NCI-H226 (cell line): ENCODE results near the gene EHBP1L1.

Source experiments
- DNase-seq: peaks from one replicate; pipeline ENCODE4 v3.0.0-alpha.2; 2015

The EHBP1L1 gene

GRCh38 chr11:65575568-65576231, at the start of gene EHBP1L1:
Gene EHBP1L1 (plus strand): TSS chr11:65576053. CDS start chr11:65576303, 250 bp downstream.
- peak; percentile 52 for DNase-seq

GRCh38 chr11:65526744-65527143, 49.1 kb upstream of the EHBP1L1 start:
- no peak for DNase-seq

- DNase-seq = no peak
Observed at GRCh38 chr11:65528819-65529350, 47.0 kb upstream of the EHBP1L1 start.

- no peak for DNase-seq
Observed at GRCh38 chr11:65529475-65530156, 46.2 kb upstream of the EHBP1L1 start.

GRCh38 chr11:65530157-65530496, 45.7 kb upstream of the EHBP1L1 start:
- no peak for DNase-seq

GRCh38 chr11:65532388-65533064, 43.3 kb upstream of the EHBP1L1 start:
- no peak for DNase-seq

- DNase-seq = no peak
Observed at GRCh38 chr11:65535102-65535501, 40.8 kb upstream of the EHBP1L1 start.

- no peak for DNase-seq
Observed at GRCh38 chr11:65536412-65537295, 39.2 kb upstream of the EHBP1L1 start.

GRCh38 chr11:65537296-65537597, 38.6 kb upstream of the EHBP1L1 start:
- DNase-seq = no peak

- no peak for DNase-seq
Observed at GRCh38 chr11:65537620-65538231, 38.1 kb upstream of the EHBP1L1 start.

- DNase-seq = no peak
Observed at GRCh38 chr11:65538232-65538914, 37.5 kb upstream of the EHBP1L1 start.

- no peak for DNase-seq
Observed at GRCh38 chr11:65538915-65539743, 36.7 kb upstream of the EHBP1L1 start.

- no peak for DNase-seq
Observed at GRCh38 chr11:65539744-65540289, 36.0 kb upstream of the EHBP1L1 start.

GRCh38 chr11:65540290-65541092, 35.4 kb upstream of the EHBP1L1 start:
- peak; percentile 81 for DNase-seq

- DNase-seq = no peak
Observed at GRCh38 chr11:65541093-65541982, 34.5 kb upstream of the EHBP1L1 start.

GRCh38 chr11:65542738-65543390, 33.0 kb upstream of the EHBP1L1 start:
- no peak for DNase-seq

- no peak for DNase-seq
Observed at GRCh38 chr11:65545853-65546216, 30.0 kb upstream of the EHBP1L1 start.
